GM21786 (cell line): Measurements from ENCODE around the gene MAGOH.
"Not testable (repeated sequence)": the region's sequence is repeated elsewhere in the genome, so short reads cannot be mapped to it uniquely, and the experiment has no call there.

Source experiments
- ATAC-seq: cut with Tn5 transposase; IDR thresholded peaks from one replicate; pipeline ENCODE4 v1.9.1; 2021; ENCODE audit not compliant: unreplicated experiment

The MAGOH gene

GRCh38 chr1:53238197-53239155 lies at the start of gene MAGOH:
Gene MAGOH (minus strand): TSS chr1:53238518. CDS start chr1:53238448, 70 bp downstream.
- peak; percentile 99 for ATAC-seq

GRCh38 chr1:53286955-53287354 lies 48.6 kb upstream of the MAGOH start:
- no peak for ATAC-seq

- ATAC-seq: peak; percentile 61
Observed at GRCh38 chr1:53285969-53286760, 47.8 kb upstream of the MAGOH start.

- ATAC-seq: no peak
Observed at GRCh38 chr1:53285546-53285945, 47.2 kb upstream of the MAGOH start.

GRCh38 chr1:53284224-53285020 lies 46.1 kb upstream of the MAGOH start:
- no peak for ATAC-seq

GRCh38 chr1:53283156-53283555 lies 44.8 kb upstream of the MAGOH start:
- not testable (repeated sequence) for ATAC-seq

GRCh38 chr1:53281133-53281532 lies 42.8 kb upstream of the MAGOH start:
- no peak for ATAC-seq

GRCh38 chr1:53280496-53280895 lies 42.2 kb upstream of the MAGOH start:
- no peak for ATAC-seq

GRCh38 chr1:53279296-53280200 lies 41.2 kb upstream of the MAGOH start:
- ATAC-seq: no peak

GRCh38 chr1:53278298-53278725 lies 40.0 kb upstream of the MAGOH start:
- ATAC-seq: no peak

- no peak for ATAC-seq
Observed at GRCh38 chr1:53277326-53277725, 39.0 kb upstream of the MAGOH start.

- no peak for ATAC-seq
Observed at GRCh38 chr1:53276902-53277281, 38.6 kb upstream of the MAGOH start.

- no peak for ATAC-seq
Observed at GRCh38 chr1:53276153-53276901, 38.0 kb upstream of the MAGOH start.

GRCh38 chr1:53275566-53275965 lies 37.2 kb upstream of the MAGOH start:
- no peak for ATAC-seq

- ATAC-seq: no peak
Observed at GRCh38 chr1:53274541-53275185, 36.3 kb upstream of the MAGOH start.

GRCh38 chr1:53274026-53274425 lies 35.7 kb upstream of the MAGOH start:
- no peak for ATAC-seq

- no peak for ATAC-seq
Observed at GRCh38 chr1:53273526-53273925, 35.2 kb upstream of the MAGOH start.

- no peak for ATAC-seq
Observed at GRCh38 chr1:53272349-53272748, 34.0 kb upstream of the MAGOH start.
